GM18861 (cell line): ENCODE results near the gene RRP9.
"Not testable (repeated sequence)": the region's sequence is repeated elsewhere in the genome, so short reads cannot be mapped to it uniquely, and the experiment has no call there.

Experiments used
- ATAC-seq: cut with Tn5 transposase; IDR thresholded peaks from one replicate; pipeline ENCODE4 v1.9.1; 2021; ENCODE audit not compliant: unreplicated experiment

The RRP9 gene

DNA sequence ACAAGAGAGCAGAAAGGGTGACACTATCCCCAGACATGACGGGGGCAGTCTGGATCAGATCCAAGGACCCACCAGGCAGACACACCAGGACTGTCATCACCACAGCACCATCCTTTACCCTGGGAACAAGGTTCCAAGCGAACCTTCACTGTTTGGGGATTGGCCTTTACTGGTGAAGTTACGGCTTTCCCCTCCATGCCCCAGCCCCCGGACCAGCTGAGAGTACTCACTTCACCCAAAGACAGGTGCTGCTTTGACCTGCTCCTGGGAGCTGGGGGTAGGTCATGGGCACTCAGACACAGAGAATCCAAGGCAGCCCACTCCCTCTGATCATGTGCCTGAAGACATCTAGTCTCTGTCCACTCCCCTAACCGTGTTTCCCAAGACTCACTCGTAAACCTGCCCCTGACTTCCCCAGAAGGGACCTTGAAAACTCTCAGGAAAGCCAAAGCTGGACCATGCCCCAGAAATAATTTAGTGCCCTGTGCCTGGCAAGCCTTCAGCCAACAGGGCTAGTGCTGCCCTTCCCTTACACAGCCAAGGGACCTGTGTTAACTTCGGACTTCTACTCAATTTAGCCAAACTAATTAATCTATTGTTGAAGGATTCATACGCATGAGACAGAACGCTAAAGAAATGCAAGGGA, 2.8 kb downstream of the RRP9 start:
- no peak for ATAC-seq

DNA sequence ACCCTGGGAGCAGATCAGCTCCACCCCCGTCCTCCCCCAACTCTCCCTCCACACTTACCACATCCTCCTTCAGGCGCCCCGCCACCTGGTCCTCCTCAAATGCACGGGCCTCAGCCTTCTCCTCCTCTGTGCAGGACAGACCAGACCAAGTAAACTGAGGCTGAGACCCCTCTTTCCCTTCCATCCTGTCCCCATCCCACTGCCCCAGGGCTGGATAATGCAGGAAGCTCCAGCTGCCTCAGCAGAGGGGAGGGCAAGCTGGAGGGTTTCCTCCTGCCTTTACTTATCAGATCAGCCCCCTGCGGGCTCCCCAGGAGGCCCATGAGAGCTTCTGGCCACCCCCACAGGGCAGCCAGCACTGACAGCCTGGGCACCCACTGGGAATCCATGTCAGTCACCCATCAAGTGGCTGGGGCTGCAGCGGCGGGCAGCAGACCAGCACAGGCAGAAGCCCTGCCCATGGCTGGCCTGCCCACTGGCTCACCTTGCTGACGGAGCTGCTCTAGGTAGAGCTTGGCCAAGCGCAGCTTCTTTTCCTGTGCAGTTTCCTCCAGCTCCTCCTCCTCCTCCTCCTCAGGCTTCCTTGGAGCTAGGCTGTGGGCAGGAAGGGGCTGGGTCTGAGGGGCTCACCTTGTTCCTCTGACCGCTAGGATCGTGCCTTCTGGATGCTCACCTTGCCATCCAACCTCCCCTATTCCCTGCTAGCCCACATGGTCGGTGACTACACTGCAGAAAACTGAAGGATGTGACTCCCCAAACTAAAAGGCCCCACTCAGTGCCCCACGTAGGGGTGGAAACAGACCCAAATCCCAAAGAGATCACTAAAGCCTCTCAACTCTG, 3.9 kb downstream of the RRP9 start:
- ATAC-seq: no peak

DNA sequence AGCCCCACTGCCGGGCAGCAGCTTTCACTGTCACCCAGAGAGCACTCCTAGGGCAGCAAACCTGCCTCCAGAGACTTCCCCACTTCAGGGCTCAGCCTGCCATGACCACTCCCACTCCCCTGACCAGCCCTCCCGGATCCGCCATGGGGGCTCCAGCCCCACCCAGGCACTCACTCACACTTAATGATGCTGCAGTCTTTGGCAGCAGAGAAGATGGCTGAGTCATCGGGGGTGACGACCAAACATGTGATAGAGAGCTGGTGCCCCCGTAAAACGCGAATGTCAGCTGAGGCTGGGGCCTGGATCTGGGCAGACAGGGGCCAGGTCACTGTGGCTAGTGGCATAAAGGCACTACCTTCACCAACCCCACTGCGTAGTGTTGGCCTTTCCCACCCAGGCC, 4.7 kb downstream of the RRP9 start:
- ATAC-seq: no peak

DNA sequence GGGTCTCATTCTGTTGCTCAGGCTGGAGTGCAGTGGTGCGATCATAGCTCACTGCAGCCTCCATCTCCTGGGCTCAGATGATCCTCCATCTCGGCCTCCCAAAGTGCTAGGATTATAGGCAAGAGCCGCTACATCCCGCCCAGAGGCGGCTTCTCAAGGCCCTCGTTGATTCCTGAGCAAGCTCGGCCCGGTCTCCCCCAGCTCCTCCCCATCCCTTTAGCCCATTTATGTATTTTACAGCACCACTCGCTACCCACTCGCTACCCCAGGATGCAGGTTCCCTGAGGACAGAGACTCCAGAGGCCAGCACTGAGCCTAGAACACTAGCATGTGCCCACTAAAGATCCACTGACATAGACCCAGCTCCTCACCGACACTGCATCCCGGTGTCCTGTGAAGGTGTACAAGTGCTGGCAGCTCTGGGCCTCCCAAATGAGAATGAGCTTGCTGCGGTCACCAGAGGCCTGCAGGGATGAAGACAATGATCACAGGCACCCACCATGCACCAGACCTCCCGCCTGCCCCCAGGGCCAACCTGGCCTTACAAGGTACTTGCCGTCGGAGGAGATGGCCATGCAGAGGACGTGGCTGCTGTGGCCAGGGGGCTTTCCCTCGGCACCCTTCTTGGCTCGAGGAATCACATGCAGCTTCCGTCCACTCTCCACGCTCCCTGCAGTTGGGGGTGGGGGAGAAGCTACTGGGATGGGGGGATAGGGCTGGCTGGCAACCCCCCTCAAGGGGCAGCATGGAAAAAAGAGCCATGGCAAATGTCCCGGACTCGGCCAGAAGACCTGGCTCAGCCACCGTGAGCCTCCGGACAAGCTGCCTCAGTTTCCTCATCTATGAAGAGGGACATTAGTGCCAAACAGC, 5.6 kb downstream of the RRP9 start:
- no peak for ATAC-seq

DNA sequence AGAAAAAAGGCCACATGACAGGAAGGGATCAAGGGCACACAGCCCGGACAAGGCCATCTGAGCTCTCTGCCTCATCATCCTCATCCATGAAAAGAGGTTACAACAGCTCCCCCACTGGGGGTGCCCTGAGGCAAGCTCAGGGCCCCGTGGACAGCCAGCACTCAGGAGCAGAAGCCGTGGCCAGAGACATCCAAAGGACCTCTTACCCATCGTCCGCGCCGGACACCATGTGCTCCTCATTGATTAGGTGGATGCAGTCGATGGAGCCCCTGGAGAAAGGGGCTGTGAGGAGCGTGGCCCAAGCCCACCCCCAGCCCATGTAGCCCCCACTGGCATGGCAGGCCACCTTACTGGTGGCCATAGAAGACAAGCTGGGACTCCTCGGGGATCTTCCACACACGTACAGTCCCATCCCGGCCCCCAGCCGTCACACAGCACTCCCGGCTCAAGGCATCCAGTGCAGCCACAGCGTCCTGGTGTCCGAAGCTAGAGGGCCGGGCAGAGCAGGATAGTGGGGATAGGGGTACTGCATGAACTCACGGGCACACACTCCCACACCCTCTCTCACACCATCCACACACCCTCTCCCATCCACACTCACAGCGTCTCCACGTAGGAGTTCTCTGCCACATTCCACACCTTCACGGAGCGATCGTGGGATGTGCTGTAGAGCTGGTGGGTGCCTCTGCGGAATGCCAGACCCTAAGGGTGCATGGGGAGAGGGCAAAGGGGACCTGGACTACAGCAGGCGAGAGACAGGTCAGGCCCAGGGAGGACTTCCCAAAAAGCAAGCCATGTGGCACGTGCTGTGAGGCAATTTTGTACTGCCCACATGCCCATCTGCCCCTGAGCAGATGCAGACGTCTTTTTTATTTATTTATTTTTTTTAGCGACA, 6.5 kb downstream of the RRP9 start:
- no peak for ATAC-seq

DNA sequence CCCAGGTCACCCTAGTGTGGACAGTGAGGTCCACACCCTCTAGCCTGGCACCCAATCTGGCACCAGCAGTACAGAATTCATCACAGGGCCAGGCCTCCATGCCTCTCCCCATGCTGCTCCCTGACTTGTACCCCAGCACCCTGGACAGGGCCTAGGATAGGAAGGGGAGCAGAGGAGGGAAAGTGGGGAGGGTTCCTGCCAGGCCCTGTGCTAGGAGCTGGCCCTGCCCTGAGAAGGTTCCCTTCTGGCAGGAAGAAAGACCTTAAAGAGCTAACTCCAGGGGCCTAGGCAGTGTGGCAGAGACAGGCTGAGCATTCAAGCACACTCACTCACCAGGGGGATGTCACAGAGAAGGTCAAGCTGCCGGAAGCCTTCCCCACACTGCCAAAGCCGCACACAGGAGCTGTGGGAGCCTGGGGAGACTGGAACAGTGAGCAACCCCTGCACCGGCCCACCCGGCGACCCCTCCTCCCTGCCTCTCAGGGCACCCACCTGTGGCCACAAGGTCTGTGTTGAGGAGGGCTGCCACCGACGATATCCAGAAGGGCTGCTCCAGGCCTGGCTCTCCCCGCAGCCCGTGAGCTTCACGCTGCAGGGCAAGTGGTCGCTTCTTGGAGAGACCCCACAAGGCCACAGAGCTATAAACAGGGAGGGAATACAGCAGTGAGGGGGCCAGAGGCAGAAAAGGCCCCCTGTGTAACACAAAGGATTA, 7.4 kb downstream of the RRP9 start:
- no peak for ATAC-seq

- ATAC-seq: no peak
Measured at GRCh38 chr3:51933471-51934138, 8.1 kb downstream of the RRP9 start.

DNA sequence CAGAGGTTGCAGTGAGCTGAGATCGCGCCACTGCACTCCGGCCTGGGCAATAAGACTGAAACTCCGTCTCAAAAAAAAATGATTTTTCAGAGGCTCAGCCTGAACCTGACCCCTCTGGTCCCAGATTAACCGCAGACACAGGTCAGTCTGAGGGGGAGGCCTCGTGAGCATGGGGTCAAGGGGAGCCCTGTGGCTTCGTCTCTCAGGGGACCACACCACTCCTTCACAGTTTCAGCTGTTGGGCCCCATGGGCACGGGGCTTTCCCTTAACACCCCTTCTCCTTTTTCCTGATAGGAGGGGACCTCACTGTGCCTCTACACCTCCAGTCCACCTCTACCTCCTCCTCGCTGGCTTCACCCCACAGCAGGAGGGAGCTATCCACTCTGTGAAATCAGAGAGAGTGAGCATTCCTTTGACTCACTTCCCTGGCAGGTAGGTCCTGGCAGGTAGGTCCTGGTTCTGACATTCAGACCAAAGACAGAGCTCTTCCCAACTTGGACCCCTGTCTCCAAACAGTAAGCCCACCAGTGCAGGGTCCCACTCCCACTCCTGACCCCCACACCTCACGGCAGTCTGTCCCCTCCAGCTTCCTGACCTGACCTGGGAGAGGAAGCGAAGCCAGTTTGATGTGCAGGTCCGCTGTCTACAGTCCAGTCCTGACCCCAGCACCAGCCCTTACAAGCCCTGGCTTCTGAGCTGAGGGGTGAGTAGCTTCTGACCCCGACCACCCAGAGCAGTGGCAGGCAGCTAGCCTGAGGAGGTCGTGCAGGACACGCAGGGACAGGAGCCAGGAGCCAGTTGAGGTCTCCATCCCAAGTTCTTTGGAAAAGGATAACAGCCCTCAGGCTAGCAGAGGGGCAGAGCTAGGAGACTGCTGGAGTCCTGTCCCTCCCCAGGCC, 9.0 kb downstream of the RRP9 start:
- no peak for ATAC-seq

DNA sequence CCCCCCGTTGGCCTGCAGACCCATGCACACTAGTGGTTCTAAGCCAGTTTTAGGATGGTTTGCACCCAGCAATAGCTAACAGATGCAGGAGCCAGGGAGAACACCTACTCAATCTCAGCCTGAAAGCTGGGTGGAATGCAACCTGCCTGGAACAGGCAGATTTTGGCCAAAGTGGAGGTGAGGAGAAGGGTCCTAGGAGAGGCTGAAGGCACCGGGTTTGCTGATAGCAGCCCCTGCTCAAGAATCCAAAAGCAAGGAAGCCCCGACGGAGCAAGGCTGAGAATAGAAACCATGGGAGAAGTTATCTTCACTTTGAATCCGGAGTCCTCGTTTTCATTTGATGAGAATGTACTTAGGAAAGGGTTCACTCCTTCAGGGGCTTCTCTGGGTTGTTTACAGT, 9.9 kb downstream of the RRP9 start:
- no peak for ATAC-seq

GRCh38 chr3:51930439-51930838, 11.3 kb downstream of the RRP9 start:
- no peak for ATAC-seq

GRCh38 chr3:51929420-51930003, 12.2 kb downstream of the RRP9 start:
- ATAC-seq: no peak

GRCh38 chr3:51928981-51929380, 12.7 kb downstream of the RRP9 start:
- ATAC-seq: not testable (repeated sequence)

- ATAC-seq: no peak
Measured at GRCh38 chr3:51928438-51928837, 13.3 kb downstream of the RRP9 start.

- ATAC-seq: no peak
Measured at GRCh38 chr3:51927061-51927977, 14.4 kb downstream of the RRP9 start.

DNA sequence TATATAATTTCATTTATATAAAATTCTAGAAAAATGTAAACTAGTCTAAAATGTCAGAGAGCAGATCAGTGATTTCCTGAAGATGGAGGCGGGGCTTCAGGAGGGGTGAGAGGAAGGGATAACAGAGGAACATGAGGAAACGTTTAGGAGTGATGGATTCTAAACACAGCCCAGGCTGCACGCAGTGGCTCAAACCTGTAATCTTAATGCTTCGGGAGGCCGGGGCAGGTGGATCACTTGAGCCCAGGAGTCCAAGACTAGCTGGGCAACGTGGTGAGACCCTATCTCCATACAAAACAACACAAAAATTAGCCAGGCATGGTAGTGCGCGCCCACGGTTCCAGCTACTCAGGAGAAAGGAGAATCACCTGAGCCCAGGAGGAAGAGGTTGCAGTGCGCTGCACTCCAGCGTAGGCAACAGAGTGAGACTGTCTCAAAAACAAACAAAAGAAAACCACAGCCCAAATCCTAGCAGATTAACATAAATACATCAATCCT, 20.6 kb downstream of the RRP9 start:
- no peak for ATAC-seq

- no peak for ATAC-seq
Measured at GRCh38 chr3:51916418-51916817, 25.3 kb downstream of the RRP9 start.

GRCh38 chr3:51908026-51908425, 33.7 kb downstream of the RRP9 start:
- ATAC-seq: no peak
